Muscle of back (tissue), 11 donors: Measurements from ENCODE around the gene PHYHD1. TPM values are rescaled to one million over a fixed set of nuclear protein-coding genes. Genes with fewer than 3 reads are reported as not detected.
"Not testable (repeated sequence)": the region's sequence is repeated elsewhere in the genome, so short reads cannot be mapped to it uniquely, and the experiment has no call there.

Source experiments
- DNase-seq, 3 donors: peaks; one replicate each; pipeline versions ENCODE4 v3.0.0 to v3.0.0-alpha.2; 2013
- polyA plus RNA-seq, 10 donors: library from polyadenylated mRNA; unstranded; fragments of 120-200 nt; gene quantifications; one replicate each; pipeline ENCODE4 v1.2.1, GENCODE V29; 2013; ENCODE audit not compliant: insufficient read length in 10 of 10

PHYHD1 gene
- polyA plus RNA-seq, 10 donors = 33.4 to 47.6 (median 38.8) TPM

GRCh38 chr9:128961403-128961802, 40.6 kb downstream of the PHYHD1 start:
- not testable (repeated sequence) for DNase-seq

GRCh38 chr9:128969491-128969890, 48.7 kb downstream of the PHYHD1 start:
- DNase-seq = no peak

GRCh38 chr9:128972956-128973355, 52.2 kb downstream of the PHYHD1 start:
- DNase-seq = peak in 1 of 3 donors; percentile 4

GRCh38 chr9:128979111-128979510, 58.3 kb downstream of the PHYHD1 start:
- DNase-seq = no peak

- no peak for DNase-seq
Observed at GRCh38 chr9:128983536-128983935, 62.8 kb downstream of the PHYHD1 start.

GRCh38 chr9:128986671-128987070, 65.9 kb downstream of the PHYHD1 start:
- no peak for DNase-seq

- peak; percentile 64 to 77 (median 74) for DNase-seq
Observed at GRCh38 chr9:128987805-128988204, 67.0 kb downstream of the PHYHD1 start.

Other genes starting within 250 kb of the PHYHD1 start
- gene SET, start 231.8 kb upstream of the PHYHD1 start, polyA plus RNA-seq = 100 to 1,000 TPM; 283 to 402 (median 330) TPM
- gene PKN3, start 218.5 kb upstream of the PHYHD1 start, polyA plus RNA-seq = 10 to 100 TPM in 2 of 10 donors, 1 to 10 TPM in 8; 6.1 to 11.4 (median 8.7) TPM
- gene ZDHHC12, start 196.9 kb upstream of the PHYHD1 start, polyA plus RNA-seq = 1 to 10 TPM; 5.0 to 7.1 (median 6.5) TPM
- 10 to 100 TPM; 29.8 to 36.2 (median 32.9) TPM for gene ZER1, start 149.1 kb upstream of the PHYHD1 start, polyA plus RNA-seq
- 10 to 100 TPM; 32.7 to 49.4 (median 38.8) TPM for gene TBC1D13, start 133.7 kb upstream of the PHYHD1 start, polyA plus RNA-seq
- gene ENDOG, start 102.5 kb upstream of the PHYHD1 start, polyA plus RNA-seq = 10 to 100 TPM; 11.1 to 24.9 (median 14.7) TPM
- 10 to 100 TPM; 16.1 to 33.7 (median 24.4) TPM for gene SPOUT1, start 91.2 kb upstream of the PHYHD1 start, polyA plus RNA-seq
- gene KYAT1, start 39.0 kb upstream of the PHYHD1 start, polyA plus RNA-seq = 1 to 10 TPM; 4.1 to 7.6 (median 4.7) TPM
- gene LRRC8A, start 38.8 kb upstream of the PHYHD1 start, polyA plus RNA-seq = 10 to 100 TPM; 15.8 to 24.1 (median 20.4) TPM
- 10 to 100 TPM in 1 of 10 donors, 1 to 10 TPM in 9; 7.2 to 11.2 (median 8.4) TPM for gene DOLK, start 26.6 kb downstream of the PHYHD1 start, polyA plus RNA-seq
- 10 to 100 TPM; 26.6 to 49.9 (median 34.1) TPM for gene NUP188, start 26.7 kb downstream of the PHYHD1 start, polyA plus RNA-seq
- 10 to 100 TPM; 49.6 to 69.2 (median 53.7) TPM for gene SH3GLB2, start 107.3 kb downstream of the PHYHD1 start, polyA plus RNA-seq
- 10 to 100 TPM in 9 of 10 donors, 1 to 10 TPM in 1; 9.2 to 19.1 (median 12.6) TPM for gene MIGA2, start 115.6 kb downstream of the PHYHD1 start, polyA plus RNA-seq
- gene DOLPP1, start 160.1 kb downstream of the PHYHD1 start, polyA plus RNA-seq = 10 to 100 TPM in 2 of 10 donors, 1 to 10 TPM in 8; 7.6 to 12.9 (median 8.8) TPM
- 10 to 100 TPM; 31.0 to 45.4 (median 40.4) TPM for gene CRAT, start 189.8 kb downstream of the PHYHD1 start, polyA plus RNA-seq
- 100 to 1,000 TPM; 104 to 129 (median 112) TPM for gene PTPA, start 190.4 kb downstream of the PHYHD1 start, polyA plus RNA-seq